HEK293 (cell line): ENCODE data around the gene NDUFS2.

Source experiments
- CTCF ChIA-PET: fragments of 350-600 bp; formaldehyde crosslinking; extraction: SDS; loops from one replicate; lab custom pipeline; 2021; ENCODE audit warnings: antibody characterized with exemption; lab: Yijun Ruan, JAX
- POLR2A ChIA-PET: fragments of 300-600 bp; formaldehyde crosslinking; extraction: SDS; loops from one replicate; lab custom pipeline; 2020; ENCODE audit warnings: antibody characterized with exemption, inconsistent platforms; lab: Yijun Ruan, JAX
- H3K27ac ChIP-seq: fragments of 200-500 bp; sonication (Bioruptor generic); 2 replicates; pipeline ENCODE4 v1.5.1; 2014; ENCODE audit warnings: low read depth, low read length, control low read depth, inconsistent platforms; ENCODE audit errors: extremely low read depth
- H3K36me3 ChIP-seq, 2 experiments: fragments of 200-500 bp in 1 of 2; sonication (Bioruptor generic) in 1 of 2; 1 replicate in 1 of 2; 2 replicates in 1 of 2; pipeline ENCODE4 v1.5.1; 2014 to 2017; ENCODE audit warnings: inconsistent platforms in 2 of 2, low read length in 2 of 2; ENCODE audit not compliant: control insufficient read depth in 2 of 2, insufficient read depth in 1 of 2
- H3K4me1 ChIP-seq: fragments of 200-500 bp; sonication (Bioruptor generic); 2 replicates; pipeline ENCODE4 v1.5.1; 2014; ENCODE audit warnings: mild to moderate bottlenecking, low read length, inconsistent platforms; ENCODE audit not compliant: control insufficient read depth, insufficient read depth
- H3K4me3 ChIP-seq: 2 replicates; pipeline ENCODE4 v1.5.1; 2011; ENCODE audit warnings: low read depth, mild to moderate bottlenecking, control low read depth, low read length, moderate library complexity
- H3K9me3 ChIP-seq: fragments of 200-500 bp; sonication (Bioruptor generic); 2 replicates; pipeline ENCODE4 v1.5.1; 2014; ENCODE audit warnings: low read depth, low read length, inconsistent platforms; ENCODE audit not compliant: control insufficient read depth, insufficient read depth
- EGR2 ChIP-seq: fragments of 450-650 bp; formaldehyde crosslinking; IDR thresholded peaks from 2 replicates; pipeline ENCODE4 v1.5.1; 2016; ENCODE audit warnings: low read depth, missing biosample characterization, missing genetic modification characterization
- PRDM1 ChIP-seq: fragments of 450-650 bp; formaldehyde crosslinking; IDR thresholded peaks from 2 replicates; pipeline ENCODE4; 2016; ENCODE audit warnings: missing biosample characterization, missing genetic modification characterization
- PRDM10 ChIP-seq: fragments of 450-650 bp; formaldehyde crosslinking; IDR thresholded peaks from 2 replicates; pipeline ENCODE4 v1.5.1; 2016; ENCODE audit warnings: missing biosample characterization, missing genetic modification characterization
- SETDB1 ChIP-seq: IDR thresholded peaks from one replicate; pipeline ENCODE4 v1.6.1; 2017; ENCODE audit warnings: mild to moderate bottlenecking, low read length, moderate library complexity, mixed read lengths; ENCODE audit not compliant: insufficient read length
- ZFHX2 ChIP-seq: fragments of 450-650 bp; formaldehyde crosslinking; conservative IDR thresholded peaks from 2 replicates; pipeline ENCODE4 v1.5.1; 2016; ENCODE audit warnings: missing biosample characterization, missing genetic modification characterization
- ZNF112 ChIP-seq: fragments of 450-650 bp; formaldehyde crosslinking; IDR thresholded peaks from 2 replicates; pipeline ENCODE4 v1.5.0; 2017; ENCODE audit warnings: missing biosample characterization, missing genetic modification characterization
- ZNF132 ChIP-seq: fragments of 450-650 bp; formaldehyde crosslinking; IDR thresholded peaks from 2 replicates; pipeline ENCODE4 v1.5.1; 2017; ENCODE audit warnings: missing biosample characterization, missing genetic modification characterization, borderline replicate concordance
- ZNF140 ChIP-seq: fragments of 450-650 bp; formaldehyde crosslinking; IDR thresholded peaks from 2 replicates; pipeline ENCODE4 v1.5.1; 2016; ENCODE audit warnings: missing biosample characterization, missing genetic modification characterization
- ZNF16 ChIP-seq: fragments of 450-650 bp; formaldehyde crosslinking; IDR thresholded peaks from 2 replicates; pipeline ENCODE4 v1.5.1; 2016; ENCODE audit warnings: low read depth, missing biosample characterization, missing genetic modification characterization
- ZNF19 ChIP-seq: fragments of 450-650 bp; formaldehyde crosslinking; IDR thresholded peaks from 2 replicates; pipeline ENCODE4; 2016; ENCODE audit warnings: missing biosample characterization, missing genetic modification characterization, low read depth
- ZNF37A ChIP-seq: fragments of 450-650 bp; IDR thresholded peaks from 2 replicates; pipeline ENCODE4 v1.5.1; 2018; ENCODE audit warnings: missing biosample characterization, missing genetic modification characterization
- ZNF510 ChIP-seq: fragments of 450-650 bp; formaldehyde crosslinking; IDR thresholded peaks from 2 replicates; pipeline ENCODE4 v1.5.1; 2018; ENCODE audit warnings: mild to moderate bottlenecking, missing genetic modification characterization, missing biosample characterization; ENCODE audit not compliant: insufficient replicate concordance
- ZNF529 ChIP-seq: fragments of 450-650 bp; formaldehyde crosslinking; IDR thresholded peaks from 2 replicates; pipeline ENCODE4 v1.5.1; 2017; ENCODE audit warnings: missing genetic modification characterization, missing biosample characterization; ENCODE audit not compliant: insufficient replicate concordance
- ZNF548 ChIP-seq: fragments of 450-650 bp; formaldehyde crosslinking; IDR thresholded peaks from 2 replicates; pipeline ENCODE4 v1.5.1; 2016; ENCODE audit warnings: missing biosample characterization, missing genetic modification characterization
- ZNF555 ChIP-seq: fragments of 450-650 bp; formaldehyde crosslinking; conservative IDR thresholded peaks from 2 replicates; pipeline ENCODE4 v1.5.1; 2017; ENCODE audit warnings: missing biosample characterization, mild to moderate bottlenecking, missing genetic modification characterization, inconsistent platforms
- ZNF837 ChIP-seq: fragments of 450-650 bp; formaldehyde crosslinking; IDR thresholded peaks from 2 replicates; pipeline ENCODE4 v1.5.1; 2016; ENCODE audit warnings: missing biosample characterization, missing genetic modification characterization
- ZSCAN30 ChIP-seq: fragments of 450-650 bp; IDR thresholded peaks from 2 replicates; pipeline ENCODE4 v1.5.1; 2018; ENCODE audit warnings: missing biosample characterization, mild to moderate bottlenecking, missing genetic modification characterization, moderate library complexity
- ZSCAN5A ChIP-seq: fragments of 450-650 bp; formaldehyde crosslinking; IDR thresholded peaks from 2 replicates; pipeline ENCODE4 v1.5.1; 2016; ENCODE audit warnings: missing biosample characterization, missing genetic modification characterization
- TF ChIP-seq, protein P1 (sequence below): sonication (generic); formaldehyde crosslinking; IDR thresholded peaks from 2 replicates; pipeline ENCODE4 v1.8.1; 2022; ENCODE audit warnings: mild to moderate bottlenecking, moderate library complexity, missing genetic modification reagents
- TF ChIP-seq, protein P2 (sequence below): fragments of 450-650 bp; formaldehyde crosslinking; IDR thresholded peaks from 2 replicates; pipeline ENCODE4 v1.5.1; 2017; ENCODE audit warnings: missing biosample characterization, missing genetic modification characterization
- TF ChIP-seq, protein P3 (sequence below): fragments of 450-650 bp; formaldehyde crosslinking; IDR thresholded peaks from 2 replicates; pipeline ENCODE4 v1.5.1; 2016; ENCODE audit warnings: missing biosample characterization, missing genetic modification characterization
- TF ChIP-seq, protein P4 (sequence below): fragments of 450-650 bp; formaldehyde crosslinking; IDR thresholded peaks from 2 replicates; pipeline ENCODE4 v1.5.1; 2016; ENCODE audit warnings: missing biosample characterization, missing genetic modification characterization
- TF ChIP-seq, protein P5 (sequence below): fragments of 450-650 bp; formaldehyde crosslinking; IDR thresholded peaks from 2 replicates; pipeline ENCODE4 v1.5.1; 2016; ENCODE audit warnings: missing biosample characterization, missing genetic modification characterization, low read depth

NDUFS2 gene

GRCh38 chr1:161199506-161200139 lies 2.5 kb upstream of the NDUFS2 start:
- CTCF ChIA-PET, result interaction anchor here (0.6 to 1.9 kb wide), 5 partner anchors 27 to 202 kb away, joined by 3 to 14 read pairs (median 3); no protein-coding TSS in a partner anchor
- H3K27ac ChIP-seq, result no peak overlapping the region
- H3K4me1 ChIP-seq, result peaks cover 9% of the 10 kb centered on the region; the same call in 1 of the 2 replicates
- H3K36me3 ChIP-seq, result peaks cover 10 to 14% of the 10 kb centered on the region in 2 experiments; a peak in 2 of 3 replicates
- no peaks in the 10 kb centered on the region for H3K9me3 ChIP-seq
- H3K4me3 ChIP-seq, result no peak overlapping the region
- POLR2A ChIA-PET, result interaction anchor here (1.2 to 1.9 kb wide), 2 partner anchors 9 to 26 kb away, joined by 4 to 7 read pairs; partner anchors contain the start of gene TOMM40L
- TF ChIP-seq SETDB1, result no peak
- TF ChIP-seq ZNF555, result no peak
- TF ChIP-seq, protein P1, sequence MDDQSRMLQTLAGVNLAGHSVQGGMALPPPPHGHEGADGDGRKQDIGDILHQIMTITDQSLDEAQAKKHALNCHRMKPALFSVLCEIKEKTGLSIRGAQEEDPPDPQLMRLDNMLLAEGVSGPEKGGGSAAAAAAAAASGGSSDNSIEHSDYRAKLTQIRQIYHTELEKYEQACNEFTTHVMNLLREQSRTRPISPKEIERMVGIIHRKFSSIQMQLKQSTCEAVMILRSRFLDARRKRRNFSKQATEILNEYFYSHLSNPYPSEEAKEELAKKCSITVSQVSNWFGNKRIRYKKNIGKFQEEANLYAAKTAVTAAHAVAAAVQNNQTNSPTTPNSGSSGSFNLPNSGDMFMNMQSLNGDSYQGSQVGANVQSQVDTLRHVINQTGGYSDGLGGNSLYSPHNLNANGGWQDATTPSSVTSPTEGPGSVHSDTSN, result no peak
- TF ChIP-seq ZNF132 (tag by site-specific recombination), result no peak
- no peak for TF ChIP-seq ZNF16 (tag by site-specific recombination)
- TF ChIP-seq ZNF510 (tag by site-specific recombination), result no peak
- no peak for TF ChIP-seq ZNF837 (tag by site-specific recombination)
- TF ChIP-seq ZNF529 (tag by site-specific recombination), result no peak
- no peak for TF ChIP-seq ZNF140 (tag by site-specific recombination)
- TF ChIP-seq, protein P2, sequence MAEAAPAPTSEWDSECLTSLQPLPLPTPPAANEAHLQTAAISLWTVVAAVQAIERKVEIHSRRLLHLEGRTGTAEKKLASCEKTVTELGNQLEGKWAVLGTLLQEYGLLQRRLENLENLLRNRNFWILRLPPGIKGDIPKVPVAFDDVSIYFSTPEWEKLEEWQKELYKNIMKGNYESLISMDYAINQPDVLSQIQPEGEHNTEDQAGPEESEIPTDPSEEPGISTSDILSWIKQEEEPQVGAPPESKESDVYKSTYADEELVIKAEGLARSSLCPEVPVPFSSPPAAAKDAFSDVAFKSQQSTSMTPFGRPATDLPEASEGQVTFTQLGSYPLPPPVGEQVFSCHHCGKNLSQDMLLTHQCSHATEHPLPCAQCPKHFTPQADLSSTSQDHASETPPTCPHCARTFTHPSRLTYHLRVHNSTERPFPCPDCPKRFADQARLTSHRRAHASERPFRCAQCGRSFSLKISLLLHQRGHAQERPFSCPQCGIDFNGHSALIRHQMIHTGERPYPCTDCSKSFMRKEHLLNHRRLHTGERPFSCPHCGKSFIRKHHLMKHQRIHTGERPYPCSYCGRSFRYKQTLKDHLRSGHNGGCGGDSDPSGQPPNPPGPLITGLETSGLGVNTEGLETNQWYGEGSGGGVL, result peak; percentile 63
- no peak for TF ChIP-seq ZSCAN5A (tag by site-specific recombination)
- no peak for TF ChIP-seq ZSCAN30 (tag by site-specific recombination)
- TF ChIP-seq PRDM1 (tag by site-specific recombination), result no peak
- TF ChIP-seq, protein P3, sequence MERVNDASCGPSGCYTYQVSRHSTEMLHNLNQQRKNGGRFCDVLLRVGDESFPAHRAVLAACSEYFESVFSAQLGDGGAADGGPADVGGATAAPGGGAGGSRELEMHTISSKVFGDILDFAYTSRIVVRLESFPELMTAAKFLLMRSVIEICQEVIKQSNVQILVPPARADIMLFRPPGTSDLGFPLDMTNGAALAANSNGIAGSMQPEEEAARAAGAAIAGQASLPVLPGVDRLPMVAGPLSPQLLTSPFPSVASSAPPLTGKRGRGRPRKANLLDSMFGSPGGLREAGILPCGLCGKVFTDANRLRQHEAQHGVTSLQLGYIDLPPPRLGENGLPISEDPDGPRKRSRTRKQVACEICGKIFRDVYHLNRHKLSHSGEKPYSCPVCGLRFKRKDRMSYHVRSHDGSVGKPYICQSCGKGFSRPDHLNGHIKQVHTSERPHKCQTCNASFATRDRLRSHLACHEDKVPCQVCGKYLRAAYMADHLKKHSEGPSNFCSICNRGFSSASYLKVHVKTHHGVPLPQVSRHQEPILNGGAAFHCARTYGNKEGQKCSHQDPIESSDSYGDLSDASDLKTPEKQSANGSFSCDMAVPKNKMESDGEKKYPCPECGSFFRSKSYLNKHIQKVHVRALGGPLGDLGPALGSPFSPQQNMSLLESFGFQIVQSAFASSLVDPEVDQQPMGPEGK (tag by site-specific recombination), result no peak
- no peak for TF ChIP-seq ZNF112 (tag by site-specific recombination)
- no peak for TF ChIP-seq ZNF548 (tag by site-specific recombination)
- TF ChIP-seq ZNF19, result no peak
- no peak for TF ChIP-seq ZNF37A
- peak; percentile 39; the same call in 1 of the 2 replicates for TF ChIP-seq EGR2 (tag by site-specific recombination)
- TF ChIP-seq, protein P4, sequence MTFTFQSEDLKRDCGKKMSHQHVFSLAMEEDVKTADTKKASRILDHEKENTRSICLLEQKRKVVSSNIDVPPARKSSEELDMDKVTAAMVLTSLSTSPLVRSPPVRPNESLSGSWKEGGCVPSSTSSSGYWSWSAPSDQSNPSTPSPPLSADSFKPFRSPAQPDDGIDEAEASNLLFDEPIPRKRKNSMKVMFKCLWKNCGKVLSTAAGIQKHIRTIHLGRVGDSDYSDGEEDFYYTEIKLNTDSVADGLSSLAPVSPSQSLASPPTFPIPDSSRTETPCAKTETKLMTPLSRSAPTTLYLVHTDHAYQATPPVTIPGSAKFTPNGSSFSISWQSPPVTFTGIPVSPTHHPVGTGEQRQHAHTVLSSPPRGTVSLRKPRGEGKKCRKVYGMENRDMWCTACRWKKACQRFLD (tag by site-specific recombination), result no peak
- peak; percentile 72 for TF ChIP-seq PRDM10
- peak; percentile 58 for TF ChIP-seq ZFHX2
- TF ChIP-seq, protein P5, sequence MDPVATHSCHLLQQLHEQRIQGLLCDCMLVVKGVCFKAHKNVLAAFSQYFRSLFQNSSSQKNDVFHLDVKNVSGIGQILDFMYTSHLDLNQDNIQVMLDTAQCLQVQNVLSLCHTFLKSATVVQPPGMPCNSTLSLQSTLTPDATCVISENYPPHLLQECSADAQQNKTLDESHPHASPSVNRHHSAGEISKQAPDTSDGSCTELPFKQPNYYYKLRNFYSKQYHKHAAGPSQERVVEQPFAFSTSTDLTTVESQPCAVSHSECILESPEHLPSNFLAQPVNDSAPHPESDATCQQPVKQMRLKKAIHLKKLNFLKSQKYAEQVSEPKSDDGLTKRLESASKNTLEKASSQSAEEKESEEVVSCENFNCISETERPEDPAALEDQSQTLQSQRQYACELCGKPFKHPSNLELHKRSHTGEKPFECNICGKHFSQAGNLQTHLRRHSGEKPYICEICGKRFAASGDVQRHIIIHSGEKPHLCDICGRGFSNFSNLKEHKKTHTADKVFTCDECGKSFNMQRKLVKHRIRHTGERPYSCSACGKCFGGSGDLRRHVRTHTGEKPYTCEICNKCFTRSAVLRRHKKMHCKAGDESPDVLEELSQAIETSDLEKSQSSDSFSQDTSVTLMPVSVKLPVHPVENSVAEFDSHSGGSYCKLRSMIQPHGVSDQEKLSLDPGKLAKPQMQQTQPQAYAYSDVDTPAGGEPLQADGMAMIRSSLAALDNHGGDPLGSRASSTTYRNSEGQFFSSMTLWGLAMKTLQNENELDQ (tag by site-specific recombination), result no peak
